GM21786 (cell line): ENCODE data around the gene CDH5.

ENCODE experiments used
- ATAC-seq: cut with Tn5 transposase; IDR thresholded peaks from one replicate; pipeline ENCODE4 v1.9.1; 2021; ENCODE audit not compliant: unreplicated experiment

The CDH5 gene

GRCh38 chr16:66354034-66354909, 12.2 kb upstream of the CDH5 start:
- no peak for ATAC-seq

- ATAC-seq: no peak
These were observed 11.0 kb upstream of the CDH5 start for GRCh38 chr16:66355526-66355925.

DNA sequence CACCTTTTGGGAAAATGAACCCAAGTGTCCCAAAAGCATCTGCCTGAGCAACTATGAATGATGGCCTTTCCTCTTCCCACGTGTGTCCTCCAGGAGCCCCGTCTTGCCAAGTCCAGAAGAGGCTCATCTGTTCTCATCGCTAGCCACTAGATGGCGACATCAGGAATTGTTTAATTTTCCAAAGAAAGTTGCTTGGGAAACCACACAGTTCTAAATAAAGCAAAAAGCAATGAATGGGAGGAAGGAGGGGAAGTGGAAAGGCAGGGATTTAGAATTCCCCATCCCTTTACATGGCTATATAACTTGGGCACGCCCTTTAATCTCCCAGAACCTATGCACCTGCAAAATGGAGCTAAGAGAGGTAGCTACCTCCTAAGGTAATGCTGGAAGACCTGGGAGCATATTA, 9.0 kb upstream of the CDH5 start:
- no peak for ATAC-seq

DNA sequence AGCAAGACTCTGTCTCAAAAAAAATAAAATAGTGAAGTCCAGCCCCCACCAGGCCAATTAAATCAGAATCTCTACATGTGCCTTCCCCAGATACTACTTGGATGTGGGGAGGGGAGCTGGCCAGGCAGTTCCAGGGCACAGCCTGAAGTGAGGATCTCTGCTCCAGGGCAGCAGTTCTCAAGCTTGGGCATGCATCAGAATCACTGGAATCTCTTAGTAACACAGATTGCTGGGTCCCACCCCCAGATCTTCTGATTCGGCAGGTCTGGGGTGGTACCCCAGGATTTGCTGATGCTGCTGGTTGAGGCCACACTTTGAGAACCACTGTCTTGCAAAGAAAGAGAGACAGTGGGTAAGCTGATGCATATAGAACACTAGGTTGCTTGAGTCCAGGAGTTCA, 8.3 kb upstream of the CDH5 start:
- no peak for ATAC-seq

- ATAC-seq: no peak
These were observed 7.5 kb upstream of the CDH5 start for GRCh38 chr16:66359012-66359411.

- no peak for ATAC-seq
These were observed 6.5 kb upstream of the CDH5 start for GRCh38 chr16:66359811-66360608.

DNA sequence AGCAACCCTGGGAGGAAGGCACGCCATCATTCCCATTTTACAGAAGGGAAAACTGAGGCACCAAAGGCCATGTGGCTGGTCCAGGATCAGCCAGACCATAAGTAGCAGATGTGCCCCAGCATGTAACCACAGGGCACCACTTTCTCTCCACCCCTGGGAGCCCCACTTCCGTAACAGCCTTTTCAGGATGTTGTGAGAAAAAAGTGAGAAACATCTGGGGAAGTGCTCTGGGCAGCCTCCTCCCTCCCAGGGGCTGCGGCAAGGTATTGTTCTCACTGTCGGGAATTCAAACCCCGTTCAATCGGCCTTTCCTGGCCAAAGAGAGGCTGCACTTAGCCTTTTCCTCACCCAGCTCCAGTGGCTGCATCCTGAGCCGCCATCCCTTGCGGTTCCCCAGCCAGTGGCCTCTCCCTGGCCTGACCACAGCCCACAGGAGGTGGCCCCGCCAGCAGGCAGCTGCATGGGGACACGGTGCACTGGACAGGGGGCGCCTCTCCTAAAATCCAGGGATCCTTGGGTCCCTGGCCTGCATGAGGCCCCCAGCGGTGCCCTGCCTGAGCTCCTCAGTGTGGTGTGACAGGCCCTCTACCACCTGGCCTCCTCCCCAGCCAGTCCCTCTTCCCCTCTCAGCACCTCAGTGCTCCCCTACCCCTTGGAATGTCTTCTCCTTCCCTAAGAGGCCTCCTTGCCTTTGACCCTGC, 5.7 kb upstream of the CDH5 start:
- ATAC-seq: no peak

DNA sequence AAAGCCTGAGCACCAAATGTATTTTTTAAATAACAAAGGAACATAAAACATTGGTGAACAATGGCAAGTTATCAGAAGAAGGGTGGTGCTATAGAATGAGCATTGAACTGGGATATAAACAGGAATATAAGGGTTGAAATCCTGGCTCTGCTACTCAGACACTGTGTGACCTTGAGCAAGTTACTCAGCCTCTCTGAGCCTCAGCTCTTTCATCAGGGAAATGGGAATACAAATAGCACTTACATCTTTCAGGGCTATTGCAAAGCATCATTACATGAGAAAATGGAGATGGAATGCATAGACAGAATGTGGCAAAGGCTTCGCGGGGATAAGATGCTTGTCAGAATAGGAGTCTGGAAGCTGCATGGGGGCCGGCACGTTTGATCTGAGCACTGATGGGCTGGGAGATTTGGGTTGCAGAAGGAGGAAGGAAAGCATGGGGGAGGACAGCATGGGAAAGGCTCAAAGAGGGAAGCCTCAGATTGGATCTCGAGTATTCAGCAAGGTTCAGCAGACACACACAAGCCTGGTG, 4.8 kb upstream of the CDH5 start:
- ATAC-seq: no peak

DNA sequence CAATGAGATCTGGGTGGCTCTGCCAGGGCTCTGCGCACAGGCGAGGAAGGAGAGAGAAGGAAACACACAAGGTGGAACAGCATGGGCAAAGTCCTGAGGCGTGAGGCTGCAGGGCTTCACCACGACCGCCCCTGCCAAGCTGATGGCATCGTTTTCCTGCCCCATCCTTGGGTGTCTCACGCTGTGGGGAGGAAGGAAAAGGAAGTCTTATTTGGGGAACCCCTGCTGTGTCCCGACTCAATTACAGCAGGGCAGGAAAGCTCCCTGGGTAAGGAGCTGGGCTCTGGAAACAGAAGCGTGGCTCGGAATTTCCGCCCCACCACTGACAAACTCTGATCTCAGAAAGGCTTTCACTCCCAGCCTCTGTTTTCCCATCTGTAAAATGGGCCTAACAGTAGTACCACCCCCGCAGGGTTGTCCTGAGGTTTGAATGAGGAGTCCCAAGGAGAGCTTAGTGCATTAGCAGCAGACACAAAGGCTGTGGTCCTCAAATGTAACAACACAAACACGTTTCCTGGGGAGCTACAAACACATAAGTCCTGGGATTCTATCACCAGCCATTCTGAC, 3.2 kb upstream of the CDH5 start:
- no peak for ATAC-seq

- no peak for ATAC-seq
These were observed 2.2 kb upstream of the CDH5 start for GRCh38 chr16:66364117-66364958.

DNA sequence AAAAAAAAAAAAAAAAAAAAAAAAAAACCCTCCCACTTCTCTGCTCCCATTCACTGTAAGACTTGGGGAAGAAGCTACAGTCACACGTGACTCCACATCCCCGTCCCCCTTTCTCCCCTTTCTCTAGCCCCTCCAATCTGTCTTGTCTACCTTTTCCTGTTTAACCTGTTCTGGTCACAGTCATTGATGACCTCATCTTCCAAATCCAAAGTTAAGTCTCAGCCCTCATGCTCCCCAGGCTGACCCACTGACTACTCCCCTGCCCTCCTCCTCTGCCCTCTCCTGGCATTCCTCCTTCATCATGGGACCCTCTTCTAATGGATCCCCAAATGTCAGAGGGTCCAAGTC, 1.6 kb upstream of the CDH5 start:
- ATAC-seq: no peak

- no peak for ATAC-seq
These were observed 840 bp upstream of the CDH5 start for GRCh38 chr16:66365651-66366050.

DNA sequence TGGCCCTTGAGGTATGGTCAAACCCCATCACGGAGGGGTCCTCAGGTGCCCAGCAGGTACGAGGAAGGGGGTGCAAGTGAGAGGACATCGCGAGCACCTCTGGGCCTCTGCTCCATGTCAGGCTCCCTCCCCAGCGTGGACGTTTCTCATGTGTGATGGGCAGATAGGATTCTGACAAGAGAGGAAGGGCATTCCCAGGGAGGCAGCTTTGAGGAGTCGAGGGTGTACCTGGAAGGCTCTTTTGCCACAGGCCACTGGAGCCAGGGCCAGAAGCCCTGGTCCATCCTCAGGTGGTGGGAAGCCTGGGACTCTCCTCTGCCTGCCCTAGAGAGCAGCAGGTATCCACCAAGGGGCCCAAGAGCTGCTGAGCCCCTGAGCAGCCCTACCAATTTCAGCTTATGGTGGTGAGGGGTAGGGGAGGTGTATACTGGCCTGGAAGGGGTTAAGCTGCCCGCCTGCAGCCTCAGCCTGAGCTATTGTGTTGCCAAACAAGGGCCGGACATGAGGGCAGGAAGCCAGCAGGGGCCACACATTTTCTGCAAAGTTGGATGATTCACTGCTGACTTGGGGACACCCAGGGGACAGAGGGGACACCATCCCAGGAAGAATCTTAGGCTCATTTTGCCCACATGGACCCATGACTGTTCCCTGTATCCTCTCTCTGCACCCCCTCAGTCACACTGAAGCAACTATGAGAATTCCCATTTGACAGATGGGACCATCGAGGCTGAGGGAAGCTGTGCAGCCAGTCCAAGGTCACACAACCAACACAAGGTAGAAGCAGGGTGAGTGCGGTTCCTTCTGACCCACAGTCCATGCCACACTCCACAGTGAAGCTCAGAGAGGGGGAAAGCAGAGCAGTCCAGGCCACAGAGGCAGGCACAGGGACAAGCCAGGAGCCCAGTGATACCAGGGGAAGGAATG, 1.7 kb downstream of the CDH5 start:
- ATAC-seq: no peak

DNA sequence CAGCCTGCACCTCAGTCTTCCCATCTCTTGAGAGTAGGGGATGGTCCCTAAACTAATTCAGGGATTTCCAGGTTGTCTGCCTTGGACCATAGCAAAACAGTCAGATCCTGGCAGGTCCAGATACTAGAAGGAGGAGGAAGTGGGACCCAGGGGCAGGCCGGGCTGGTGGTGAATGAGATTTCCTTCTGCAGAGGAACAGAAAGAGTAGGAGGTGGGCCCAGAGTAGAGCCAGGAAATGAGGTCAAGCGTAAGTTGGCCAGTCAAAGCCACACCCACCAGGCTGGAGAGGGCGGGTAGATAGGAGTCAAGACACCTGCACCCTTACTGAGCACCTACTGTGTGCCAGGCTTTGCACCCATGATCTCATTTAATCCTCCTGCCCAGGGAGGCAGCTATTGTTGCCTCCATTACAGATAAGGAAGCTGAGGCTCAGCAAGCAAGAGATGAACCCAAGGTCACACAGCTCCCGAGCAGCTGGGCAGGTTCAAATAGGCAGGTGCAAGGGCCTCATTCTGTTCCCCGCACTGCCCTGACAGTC, 2.6 kb downstream of the CDH5 start:
- peak; percentile 53 for ATAC-seq

DNA sequence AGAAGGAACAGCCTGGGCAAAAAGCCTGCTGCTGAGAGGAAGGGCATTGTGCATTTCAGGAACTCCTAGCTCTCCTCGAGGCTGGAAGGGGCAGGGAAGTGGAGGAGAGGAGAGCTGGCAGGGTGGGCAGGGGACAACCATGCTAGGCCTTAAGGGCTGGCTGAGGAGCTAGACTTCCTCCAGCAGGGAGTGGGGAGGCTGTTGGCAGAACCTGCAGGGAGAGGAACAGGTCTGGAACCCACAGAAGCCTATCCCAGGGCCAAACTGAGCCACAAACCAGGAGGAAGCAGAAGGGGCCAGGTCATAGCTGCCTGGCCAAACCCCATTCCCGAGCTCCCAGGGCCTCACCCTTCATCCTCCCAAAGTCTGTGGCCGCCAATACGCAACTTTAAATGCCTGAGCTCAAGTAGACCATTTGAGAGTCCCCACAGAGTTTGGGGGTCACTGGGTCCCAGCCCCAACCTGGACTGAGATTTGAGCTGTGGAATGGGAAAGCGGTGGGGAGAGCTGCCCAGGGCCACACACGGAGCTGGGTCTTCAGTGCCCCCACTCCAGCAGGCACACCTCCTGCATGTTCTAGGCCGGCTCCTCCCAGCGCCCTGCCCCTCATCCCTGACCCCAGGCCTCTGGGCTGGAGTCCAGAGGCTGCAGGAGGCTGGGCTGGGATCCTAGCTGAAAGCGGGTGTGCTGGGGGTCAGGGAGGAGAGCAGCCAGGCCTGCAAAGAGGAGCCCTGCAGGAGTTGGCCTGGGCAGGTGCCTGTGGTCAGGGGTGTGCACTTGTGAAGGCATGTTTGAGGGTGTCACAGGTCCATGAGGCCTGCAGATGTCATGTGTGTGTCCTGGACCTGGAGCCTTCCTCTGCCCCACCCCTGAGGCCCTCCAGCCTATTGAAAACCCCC, 4.5 kb downstream of the CDH5 start:
- no peak for ATAC-seq

DNA sequence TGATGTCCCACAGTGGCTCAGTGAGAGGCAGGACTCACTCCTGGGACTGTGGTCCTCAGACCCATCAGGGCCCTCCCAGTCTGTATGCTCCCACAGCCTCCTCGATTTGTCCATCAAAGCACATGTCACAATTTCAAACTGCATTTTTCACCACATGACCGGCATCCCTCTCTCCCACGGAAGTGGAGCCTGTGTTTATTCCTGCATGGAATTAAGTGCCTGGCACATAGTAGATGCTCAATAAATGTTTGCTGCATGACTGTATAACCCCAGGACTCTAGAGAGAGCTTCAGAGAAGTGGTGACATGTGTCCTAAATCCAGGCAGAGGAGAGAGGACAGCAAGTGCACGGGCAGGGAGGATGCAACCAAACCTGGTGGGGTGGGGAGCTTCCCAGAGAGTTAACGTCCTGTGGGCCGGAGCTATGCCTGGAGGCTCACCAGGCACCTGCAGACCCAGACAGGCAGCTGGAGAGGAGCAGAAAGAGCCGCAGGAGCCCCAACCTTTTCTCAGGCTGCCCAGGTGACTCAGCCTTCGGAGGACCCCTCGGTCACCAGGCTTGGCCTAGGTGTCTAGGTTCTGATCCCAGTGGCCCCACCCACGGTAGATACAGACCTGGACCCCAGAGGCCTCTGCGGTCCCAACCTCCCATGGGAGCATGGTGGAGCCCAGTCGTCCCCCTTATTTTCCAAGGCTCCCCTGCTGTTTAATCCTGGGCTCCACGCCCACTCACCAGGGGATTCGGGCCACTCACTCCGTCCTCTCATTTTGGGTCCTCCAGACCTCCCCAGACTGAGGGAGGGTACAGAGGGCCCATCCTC, 5.8 kb downstream of the CDH5 start:
- ATAC-seq: no peak

DNA sequence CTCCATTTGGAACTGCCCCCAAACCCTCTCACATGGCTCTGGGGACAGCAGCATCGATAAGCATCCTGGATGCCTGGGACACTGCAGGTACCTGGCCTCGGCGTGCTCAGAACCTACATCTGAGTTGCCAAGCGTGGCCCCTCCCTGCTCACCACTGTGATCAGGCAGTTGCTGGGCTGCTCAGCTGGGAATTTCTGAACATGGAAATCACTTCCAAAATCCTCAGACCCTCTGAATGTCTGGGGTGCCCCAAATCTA, 6.3 kb downstream of the CDH5 start:
- ATAC-seq: no peak
